HG03060 (cell line): ENCODE data around the gene BNIPL.

ENCODE experiments used
- ATAC-seq: cut with Tn5 transposase; IDR thresholded peaks from one replicate; pipeline ENCODE4 v1.9.1; 2021; ENCODE audit warnings: low read depth, moderate number of reproducible peaks; ENCODE audit not compliant: unreplicated experiment

The BNIPL gene

GRCh38 chr1:151009674-151010345 is 26.6 kb upstream of the BNIPL start:
- no peak for ATAC-seq

DNA sequence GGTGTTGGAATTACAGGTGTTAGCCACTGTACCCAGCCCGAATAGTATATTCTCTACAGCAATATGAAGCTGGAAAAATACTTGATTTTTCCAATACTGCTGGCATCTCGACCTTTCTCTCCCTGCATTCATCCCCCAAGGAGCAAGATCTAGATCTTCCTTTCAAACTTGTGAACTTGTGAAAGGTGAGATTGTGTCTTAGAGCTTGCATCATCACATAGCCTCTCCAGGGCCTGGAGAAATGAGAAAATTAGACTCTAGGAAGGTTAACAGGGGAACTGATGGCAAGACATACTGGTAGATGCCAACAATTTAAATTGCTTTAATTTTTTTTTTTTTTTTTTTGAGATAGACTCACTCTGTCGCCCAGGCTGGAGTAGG is 26.1 kb upstream of the BNIPL start:
- no peak for ATAC-seq

- no peak for ATAC-seq
Observed at GRCh38 chr1:151011154-151011850, 25.1 kb upstream of the BNIPL start.

DNA sequence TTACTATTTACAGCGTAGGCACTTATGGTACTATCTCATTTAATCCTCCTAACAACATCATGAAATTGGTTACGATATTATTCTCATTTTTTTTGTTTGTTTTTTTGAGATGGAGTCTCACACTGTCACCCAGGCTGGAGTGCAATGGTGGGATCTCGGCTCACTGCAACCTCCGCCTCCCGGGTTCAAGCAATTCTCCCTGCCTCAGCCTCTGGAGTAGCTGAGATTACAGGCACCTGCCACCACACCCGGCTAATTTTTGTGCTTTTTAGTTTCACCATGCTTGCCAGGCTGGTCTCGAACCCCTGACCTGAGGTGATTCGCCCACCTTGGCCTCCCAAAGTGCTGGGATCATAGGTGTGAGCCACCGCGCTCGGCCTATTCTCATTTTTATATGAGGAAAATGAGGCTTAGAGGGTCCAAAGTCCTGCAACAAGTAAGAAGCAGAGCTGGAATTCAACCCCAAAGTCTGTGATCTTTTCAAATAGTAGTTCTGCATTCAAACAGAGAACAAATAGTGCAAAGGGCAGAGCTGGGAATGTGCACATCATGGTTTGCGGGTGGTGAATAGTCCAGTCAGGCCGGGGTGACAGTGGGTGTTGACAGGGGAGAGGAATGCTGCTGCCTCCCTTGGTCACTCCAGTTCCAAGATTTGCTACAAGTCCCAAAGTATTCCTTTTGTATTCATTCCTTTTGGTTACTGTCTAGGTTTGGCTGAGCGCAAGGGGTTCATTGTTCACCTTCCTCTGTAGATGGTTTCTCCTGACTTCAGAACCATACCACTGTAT is 23.5 kb upstream of the BNIPL start:
- ATAC-seq, result no peak

- ATAC-seq, result no peak
Observed at GRCh38 chr1:151013518-151013917, 22.9 kb upstream of the BNIPL start.

DNA sequence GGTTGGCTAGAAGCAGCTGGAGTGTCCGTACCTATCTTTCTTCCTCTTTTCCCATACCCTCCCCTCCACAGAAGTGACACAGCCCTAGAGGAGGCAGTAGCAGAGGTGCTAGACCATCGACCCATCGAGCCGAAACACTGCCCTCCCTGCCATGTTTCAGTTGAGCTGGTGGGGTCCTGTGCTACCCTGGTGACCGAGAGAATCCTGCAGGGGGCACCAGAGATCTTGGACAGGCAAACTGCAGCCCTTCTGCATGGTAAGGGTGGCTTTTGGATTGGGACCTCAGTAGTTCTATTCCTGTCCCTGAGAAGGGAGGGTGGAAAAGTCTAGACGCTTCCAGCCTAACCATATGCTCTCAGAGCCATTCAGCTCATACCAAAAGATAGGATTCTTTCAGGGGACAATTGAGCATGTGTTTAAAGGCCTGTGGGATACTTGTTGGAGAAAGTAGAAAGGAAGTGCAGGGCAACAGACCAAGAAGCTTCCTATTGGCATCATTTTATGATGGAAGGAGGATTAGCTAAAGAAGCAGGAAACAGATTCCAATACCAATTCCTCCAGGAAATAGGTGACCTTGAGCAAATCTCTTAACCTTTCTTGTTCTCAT is 11.7 kb upstream of the BNIPL start:
- no peak for ATAC-seq

DNA sequence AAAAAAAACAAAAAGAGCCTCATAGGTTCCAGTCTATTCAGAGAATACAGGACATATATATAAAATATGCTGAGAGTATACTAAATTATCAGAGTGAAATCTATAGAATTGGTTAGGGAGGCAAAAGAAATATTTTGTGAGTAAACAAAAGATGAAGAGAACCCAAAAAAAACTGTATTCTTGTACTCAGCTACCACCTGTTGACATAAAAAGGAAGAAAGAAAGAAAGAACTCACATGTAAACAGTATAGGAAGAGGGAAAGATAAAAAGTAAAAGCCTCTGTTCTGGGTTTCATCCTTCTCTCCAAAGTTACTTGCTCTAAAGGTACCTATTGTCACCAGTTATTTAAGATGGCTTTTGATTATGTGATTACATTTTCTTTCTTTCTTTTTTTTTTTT is 9.9 kb upstream of the BNIPL start:
- no peak for ATAC-seq

DNA sequence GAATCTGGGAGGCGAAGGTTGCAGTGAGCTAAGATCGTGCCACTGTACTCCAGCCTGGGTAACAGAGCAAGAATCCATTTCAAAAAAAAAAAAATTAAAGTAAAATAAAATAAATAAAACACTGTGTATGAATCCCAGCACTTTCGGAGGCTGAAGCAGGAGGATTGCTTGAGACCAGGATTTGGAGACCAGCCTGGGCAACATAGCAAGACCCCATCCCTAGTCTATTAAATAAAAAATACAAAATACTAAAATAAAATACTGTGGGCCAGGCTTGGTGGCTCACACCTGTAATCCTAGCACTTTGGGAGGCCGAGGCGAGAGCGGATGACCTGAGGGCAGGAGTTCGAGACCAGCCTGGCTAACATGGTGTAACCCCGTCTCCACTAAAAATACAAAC is 4.2 kb upstream of the BNIPL start:
- no peak for ATAC-seq

GRCh38 chr1:151035167-151035566 is 1.2 kb upstream of the BNIPL start:
- ATAC-seq, result no peak

GRCh38 chr1:151037032-151037431 is 646 bp downstream of the BNIPL start:
- no peak for ATAC-seq

DNA sequence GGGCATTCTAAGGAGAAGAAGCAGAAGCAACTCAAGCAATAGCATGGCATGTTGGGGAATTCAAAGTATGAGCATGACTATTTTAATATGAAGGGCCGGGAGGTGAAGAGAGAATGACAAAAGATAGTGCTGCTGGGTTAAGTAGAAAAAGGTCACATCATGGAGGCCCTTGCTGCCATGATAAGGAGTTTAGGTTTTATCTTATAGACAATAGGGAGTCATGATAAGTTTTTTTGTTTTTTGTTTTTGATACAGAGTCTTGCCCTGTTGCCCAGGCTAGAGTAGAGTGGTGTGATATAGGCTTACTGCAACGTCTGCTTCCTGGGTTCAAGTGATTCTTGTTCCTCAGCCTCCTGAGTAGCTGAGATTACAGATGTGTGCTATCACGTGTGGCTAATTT is 3.1 kb downstream of the BNIPL start:
- ATAC-seq, result no peak

DNA sequence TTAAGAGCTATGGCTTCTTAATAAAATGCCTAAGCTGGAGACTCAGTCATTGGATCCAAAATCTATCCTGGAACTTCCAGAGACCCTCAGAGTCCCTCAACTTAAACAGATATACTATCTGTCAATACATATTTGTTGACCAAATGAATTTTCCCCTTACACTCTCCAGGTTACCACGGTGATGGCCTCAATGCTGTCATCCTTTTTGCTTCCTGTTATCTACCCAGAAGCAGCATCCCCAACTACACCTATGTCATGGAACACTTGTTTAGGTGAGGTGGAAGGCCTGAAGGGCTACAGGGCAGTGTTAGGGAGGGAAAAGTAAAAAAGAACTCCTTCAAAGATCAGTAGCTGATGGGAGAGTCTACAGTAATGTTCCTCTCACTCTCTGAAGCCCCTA is 6.8 kb downstream of the BNIPL start:
- ATAC-seq, result no peak

DNA sequence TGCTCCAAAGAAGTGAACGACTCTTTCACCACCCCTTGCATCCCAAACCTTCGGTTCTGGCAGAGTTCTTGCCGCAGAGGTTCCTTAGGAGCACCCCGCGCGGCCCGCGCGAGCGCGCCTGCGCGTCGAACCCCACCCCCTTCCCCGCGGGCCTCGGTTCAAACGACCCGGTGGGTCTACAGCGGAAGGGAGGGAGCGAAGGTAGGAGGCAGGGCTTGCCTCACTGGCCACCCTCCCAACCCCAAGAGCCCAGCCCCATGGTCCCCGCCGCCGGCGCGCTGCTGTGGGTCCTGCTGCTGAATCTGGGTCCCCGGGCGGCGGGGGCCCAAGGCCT is 11.2 kb downstream of the BNIPL start, which contains the start of gene C1orf56:
Gene C1orf56 (plus strand): TSS at position 161 of the 334 bp plus-strand sequence. CDS start 97 bp downstream, at position 258.
- ATAC-seq, result no peak

DNA sequence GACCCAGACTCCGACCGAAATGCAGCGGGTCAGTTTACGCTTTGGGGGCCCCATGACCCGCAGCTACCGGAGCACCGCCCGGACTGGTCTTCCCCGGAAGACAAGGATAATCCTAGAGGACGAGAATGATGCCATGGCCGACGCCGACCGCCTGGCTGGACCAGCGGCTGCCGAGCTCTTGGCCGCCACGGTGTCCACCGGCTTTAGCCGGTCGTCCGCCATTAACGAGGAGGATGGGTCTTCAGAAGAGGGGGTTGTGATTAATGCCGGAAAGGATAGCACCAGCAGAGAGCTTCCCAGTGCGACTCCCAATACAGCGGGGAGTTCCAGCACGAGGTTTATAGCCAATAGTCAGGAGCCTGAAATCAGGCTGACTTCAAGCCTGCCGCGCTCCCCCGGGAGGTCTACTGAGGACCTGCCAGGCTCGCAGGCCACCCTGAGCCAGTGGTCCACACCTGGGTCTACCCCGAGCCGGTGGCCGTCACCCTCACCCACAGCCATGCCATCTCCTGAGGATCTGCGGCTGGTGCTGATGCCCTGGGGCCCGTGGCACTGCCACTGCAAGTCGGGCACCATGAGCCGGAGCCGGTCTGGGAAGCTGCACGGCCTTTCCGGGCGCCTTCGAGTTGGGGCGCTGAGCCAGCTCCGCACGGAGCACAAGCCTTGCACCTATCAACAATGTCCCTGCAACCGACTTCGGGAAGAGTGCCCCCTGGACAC is 11.7 kb downstream of the BNIPL start:
- ATAC-seq, result no peak

GRCh38 chr1:151048645-151049032 is 12.3 kb downstream of the BNIPL start:
- no peak for ATAC-seq

DNA sequence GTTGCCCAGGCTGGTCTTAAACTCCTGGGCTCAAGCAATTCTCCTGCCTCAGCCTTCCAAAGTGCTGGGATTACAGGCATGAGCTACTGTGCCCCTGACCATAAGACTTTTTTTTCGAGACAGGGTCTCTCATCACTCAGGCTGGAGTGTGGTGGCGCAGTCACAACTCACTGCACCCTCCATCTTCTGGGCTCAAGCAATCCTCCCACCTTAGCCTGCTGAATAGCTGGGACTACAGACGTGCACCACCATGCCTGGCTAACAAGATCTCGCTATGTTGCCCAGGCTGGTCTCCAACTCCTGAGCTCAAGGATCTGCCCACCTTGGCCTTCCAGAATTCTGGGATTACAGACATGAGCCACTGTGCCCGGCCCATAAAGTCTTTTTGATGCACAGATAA is 13.1 kb downstream of the BNIPL start:
- ATAC-seq, result no peak

DNA sequence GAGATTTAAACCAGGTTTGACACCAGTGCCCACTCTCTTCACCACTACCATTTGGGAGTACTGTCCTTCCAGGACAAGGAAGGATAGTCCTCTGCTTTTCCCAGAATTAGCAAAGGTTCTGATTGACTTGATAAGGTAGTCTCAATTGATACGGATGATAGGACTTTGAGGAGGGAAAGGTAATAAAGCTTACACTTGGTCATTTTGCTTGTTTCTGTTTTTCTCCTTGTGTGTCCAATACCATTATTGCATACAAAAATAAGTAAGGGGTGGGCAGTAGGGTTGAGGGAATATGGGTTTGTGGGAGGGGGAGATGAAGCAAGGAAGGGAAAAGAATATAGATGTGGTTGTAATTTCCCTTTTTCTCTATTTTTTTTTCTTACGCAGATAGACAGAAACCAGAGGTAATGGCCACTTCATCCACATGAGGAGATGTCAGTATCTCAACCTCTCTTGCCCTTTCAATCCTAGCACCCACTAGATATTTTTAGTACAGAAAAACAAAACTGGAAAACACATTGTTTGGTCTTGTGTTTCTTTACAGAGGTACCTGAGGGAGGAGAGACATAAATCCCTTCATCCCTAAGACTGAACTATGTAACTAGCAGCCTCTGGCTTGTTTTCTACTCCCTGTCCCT is 13.8 kb downstream of the BNIPL start:
- no peak for ATAC-seq

DNA sequence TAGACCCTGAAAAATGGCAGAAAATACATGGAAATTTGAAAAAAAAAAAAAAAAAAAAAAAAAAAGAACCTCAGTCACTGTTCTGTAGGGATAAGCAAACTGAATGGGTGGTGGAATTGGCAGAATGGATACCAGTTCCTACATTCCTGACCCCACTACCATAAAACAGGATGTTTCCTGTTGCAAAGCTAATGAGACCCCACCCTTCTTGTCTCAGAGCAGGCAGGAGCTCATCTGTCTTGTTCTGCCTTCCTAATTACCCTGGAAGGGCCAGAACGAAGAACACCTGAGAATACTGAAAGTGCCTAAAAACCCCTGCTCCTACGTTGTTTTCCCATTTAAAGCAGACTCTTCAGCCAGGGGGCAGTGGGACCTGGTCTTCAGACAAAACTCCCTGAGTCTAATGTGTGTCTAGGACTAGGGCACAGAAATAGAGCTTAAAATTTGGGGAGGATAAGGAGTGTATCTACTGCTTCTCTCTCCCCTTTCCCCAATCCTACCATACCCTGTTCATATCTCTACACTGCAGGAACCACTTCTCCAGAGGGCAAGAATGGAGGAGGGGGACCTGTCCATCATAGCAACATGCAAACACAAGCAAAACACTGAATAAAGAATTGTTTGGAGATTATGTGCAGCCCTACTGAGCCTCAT is 15.1 kb downstream of the BNIPL start:
- ATAC-seq, result no peak

GRCh38 chr1:151054971-151055547 is 18.7 kb downstream of the BNIPL start:
- no peak for ATAC-seq
